Measurements from ENCODE around the gene ISM1. TPM values are rescaled to one million over a fixed set of nuclear protein-coding genes. Genes with fewer than 3 reads are reported as not detected.
"Not testable (repeated sequence)": the region's sequence is repeated elsewhere in the genome, so short reads cannot be mapped to it uniquely, and the experiment has no call there.

The ISM1 gene
- polyA plus RNA-seq, 1 experiment, result not detected

- CTCF ChIA-PET, result no interaction called here
- POLR2A ChIA-PET, result no interaction called here
- no peak for TF ChIP-seq CTCF (IDR thresholded peaks at IDR 0.05; ENCODE audit: low read depth, low read length)
- H3K27me3 ChIP-seq (ENCODE audit: control insufficient read depth, insufficient read depth, low read length), result no peaks in the 10 kb centered on the region
- H3K27ac ChIP-seq (ENCODE audit: low read depth, low read length), result no peak overlapping the region
- no peaks in the 10 kb centered on the region for H3K9me3 ChIP-seq (ENCODE audit: control insufficient read depth, insufficient read depth, low read length)
- H3K4me3 ChIP-seq (ENCODE audit: low read depth, low read length), result no peak overlapping the region
- no peak for DNase-seq (ENCODE audit: low read depth, low spot score)
Measured at GRCh38 chr20:13228771-13229170, 7.7 kb downstream of the ISM1 start.

GRCh38 chr20:13229538-13229937 is 8.5 kb downstream of the ISM1 start:
- Histone ChIP-seq H3K27ac (ENCODE audit: low read depth, low read length) (no peak overlapping the region), H3K4me3 (ENCODE audit: low read depth, low read length) (no peak overlapping the region), H3K27me3 (ENCODE audit: control insufficient read depth, insufficient read depth, low read length) (no peaks in the 10 kb centered on the region), H3K9me3 (ENCODE audit: control insufficient read depth, insufficient read depth, low read length) (no peaks in the 10 kb centered on the region)
- POLR2A ChIA-PET, result no interaction called here
- no peak for DNase-seq (ENCODE audit: low read depth, low spot score)
- CTCF ChIA-PET, result no interaction called here
- TF ChIP-seq CTCF (IDR thresholded peaks at IDR 0.05; ENCODE audit: low read depth, low read length), result no peak

GRCh38 chr20:13231031-13231752 is 10.1 kb downstream of the ISM1 start:
- H3K27me3 ChIP-seq (ENCODE audit: control insufficient read depth, insufficient read depth, low read length), result no peaks in the 10 kb centered on the region
- H3K9me3 ChIP-seq (ENCODE audit: control insufficient read depth, insufficient read depth, low read length), result no peaks in the 10 kb centered on the region
- TF ChIP-seq CTCF (IDR thresholded peaks at IDR 0.05; ENCODE audit: low read depth, low read length), result no peak
- CTCF ChIA-PET, result no interaction called here
- no peak overlapping the region for H3K27ac ChIP-seq (ENCODE audit: low read depth, low read length)
- POLR2A ChIA-PET, result no interaction called here
- no peak overlapping the region for H3K4me3 ChIP-seq (ENCODE audit: low read depth, low read length)
- no peak for DNase-seq (ENCODE audit: low read depth, low spot score)

- POLR2A ChIA-PET, result no interaction called here
Measured at GRCh38 chr20:13232999-13233398, 11.9 kb downstream of the ISM1 start.

GRCh38 chr20:13234961-13235360 is 13.9 kb downstream of the ISM1 start:
- ChIA-PET CTCF (no interaction called here), POLR2A (no interaction called here)
- Histone ChIP-seq H3K27me3 (ENCODE audit: control insufficient read depth, insufficient read depth, low read length) (no peaks in the 10 kb centered on the region), H3K4me3 (ENCODE audit: low read depth, low read length) (no peak overlapping the region), H3K9me3 (ENCODE audit: control insufficient read depth, insufficient read depth, low read length) (no peaks in the 10 kb centered on the region), H3K27ac (ENCODE audit: low read depth, low read length) (no peak overlapping the region)
- DNase-seq (ENCODE audit: low read depth, low spot score), result no peak
- TF ChIP-seq CTCF (IDR thresholded peaks at IDR 0.05; ENCODE audit: low read depth, low read length), result no peak

More at GRCh38 chr20:13232999-13233398, 11.9 kb downstream of the ISM1 start:
- H3K9me3 ChIP-seq (ENCODE audit: control insufficient read depth, insufficient read depth, low read length), result no peaks in the 10 kb centered on the region
- H3K27me3 ChIP-seq (ENCODE audit: control insufficient read depth, insufficient read depth, low read length), result no peaks in the 10 kb centered on the region
- CTCF ChIA-PET, result no interaction called here
- TF ChIP-seq CTCF (IDR thresholded peaks at IDR 0.05; ENCODE audit: low read depth, low read length), result no peak
- no peak for DNase-seq (ENCODE audit: low read depth, low spot score)
- no peak overlapping the region for H3K27ac ChIP-seq (ENCODE audit: low read depth, low read length)
- H3K4me3 ChIP-seq (ENCODE audit: low read depth, low read length), result no peak overlapping the region

- CTCF ChIA-PET, result not testable (repeated sequence)
Measured at GRCh38 chr20:13236360-13236759, 15.3 kb downstream of the ISM1 start.

More at GRCh38 chr20:13236360-13236759, 15.3 kb downstream of the ISM1 start:
- POLR2A ChIA-PET; DNase-seq (ENCODE audit: low read depth, low spot score); H3K27ac ChIP-seq (ENCODE audit: low read depth, low read length); H3K9me3 ChIP-seq (ENCODE audit: control insufficient read depth, insufficient read depth, low read length); H3K27me3 ChIP-seq (ENCODE audit: control insufficient read depth, insufficient read depth, low read length); H3K4me3 ChIP-seq (ENCODE audit: low read depth, low read length): not testable (repeated sequence)
